CMK (cell line): ENCODE measurements around the gene C2CD4B.

Experiments used
- DNase-seq: peaks from one replicate; pipeline ENCODE4 v3.0.0-alpha.2; 2010; ENCODE audit warnings: low read depth

The C2CD4B gene

GRCh38 chr15:62118520-62119226 lies 46.4 kb downstream of the C2CD4B start:
- no peak for DNase-seq

GRCh38 chr15:62115847-62116246 lies 49.2 kb downstream of the C2CD4B start:
- DNase-seq, result no peak
